ENCODE results near the gene CCDC170. TPM values are rescaled to one million over a fixed set of nuclear protein-coding genes. Genes with fewer than 3 reads are reported as not detected.

CCDC170 gene
- polyA plus RNA-seq, 6 donors from 2014 or later = not detected

DNA sequence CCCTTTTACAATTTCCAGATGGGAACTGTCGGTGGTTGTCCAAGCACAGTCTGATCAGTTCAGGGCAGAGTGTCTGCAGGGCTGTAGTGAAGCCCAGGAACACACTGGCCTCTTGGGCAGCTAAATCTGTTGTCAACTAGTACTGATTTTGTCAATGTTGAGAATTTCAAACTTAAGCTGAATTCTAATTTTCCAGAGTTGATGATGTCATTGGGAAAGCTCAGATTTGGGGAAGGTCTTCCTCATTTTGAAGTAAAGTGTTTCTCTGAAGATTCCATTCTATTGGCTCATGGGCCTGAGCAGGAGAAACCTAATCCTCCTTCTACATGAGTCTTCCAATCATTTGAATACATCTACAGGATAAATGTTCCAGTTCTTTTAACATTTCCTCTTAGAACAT is 72.1 kb downstream of the CCDC170 start:
- Mint-ChIP-seq H3K4me1 (no peaks in the 10 kb centered on the region), H3K27ac (no peak overlapping the region), H3K4me3 (no peak overlapping the region), H3K36me3 (peaks cover 0 to 26% of the 10 kb centered on the region in 2 donors), H3K9me3 (peaks cover 15 to 34% (median 28%) of the 10 kb centered on the region in 7 donors), H3K27me3 (peaks cover 0 to 16% (median 8%) of the 10 kb centered on the region in 3 donors)
- DNase-seq (no peak), ATAC-seq (ENCODE audit: low read depth in 2 of 2) (no peak)

DNA sequence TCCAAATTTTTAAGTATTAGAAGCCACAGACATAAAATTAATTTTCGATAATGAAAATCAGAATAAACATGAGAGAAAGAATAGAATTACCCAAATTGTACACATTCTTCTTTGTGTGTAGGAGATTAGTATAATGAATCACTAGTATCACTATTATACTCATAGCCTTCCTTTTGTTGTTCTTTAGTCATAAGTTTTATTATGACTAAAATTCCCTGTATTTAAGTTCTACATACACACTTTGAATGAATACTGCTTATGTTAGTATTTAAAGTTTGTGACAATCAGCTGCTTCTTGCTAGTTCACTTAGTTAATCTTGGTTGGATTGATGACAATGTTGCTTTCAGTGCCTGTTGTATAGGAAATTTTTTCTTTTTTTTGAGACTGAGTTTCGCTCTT is 72.7 kb downstream of the CCDC170 start:
- Mint-ChIP-seq H3K9me3 (peaks cover 12 to 28% (median 23%) of the 10 kb centered on the region in 7 donors), H3K27ac (no peak overlapping the region), H3K27me3 (peaks cover 0 to 16% (median 8%) of the 10 kb centered on the region in 3 donors), H3K4me3 (no peak overlapping the region), H3K36me3 (peaks cover 0 to 26% of the 10 kb centered on the region in 2 donors), H3K4me1 (no peaks in the 10 kb centered on the region)
- no peak for ATAC-seq (ENCODE audit: low read depth in 2 of 2)
- no peak for DNase-seq

DNA sequence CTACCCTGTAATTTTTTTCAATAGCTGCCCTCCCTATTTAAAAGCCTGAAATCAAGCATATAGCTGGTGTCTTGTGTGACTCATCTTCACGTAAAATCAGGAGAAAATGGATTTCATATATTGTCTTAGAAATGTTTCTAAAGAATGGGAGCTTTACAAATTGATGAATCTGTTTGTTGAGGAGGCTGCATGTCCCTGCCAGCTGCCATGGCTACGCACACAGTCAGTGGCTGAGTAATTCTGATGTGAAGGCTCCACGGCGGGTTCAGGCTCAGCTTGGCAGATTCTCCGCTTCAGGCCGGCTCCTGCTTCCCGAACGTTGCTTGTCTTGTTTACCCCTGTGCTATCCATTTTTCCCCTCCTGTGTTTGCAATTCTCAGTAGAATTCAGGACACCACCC is 82.8 kb downstream of the CCDC170 start:
- Mint-ChIP-seq H3K4me3 (no peak overlapping the region), H3K27me3 (peaks cover 0 to 8% (median 0%) of the 10 kb centered on the region in 3 donors), H3K27ac (no peak overlapping the region), H3K36me3 (peaks cover 0 to 3% of the 10 kb centered on the region in 2 donors), H3K4me1 (no peaks in the 10 kb centered on the region), H3K9me3 (no peaks in the 10 kb centered on the region)
- ATAC-seq (ENCODE audit: low read depth in 2 of 2) (no peak), DNase-seq (no peak)

DNA sequence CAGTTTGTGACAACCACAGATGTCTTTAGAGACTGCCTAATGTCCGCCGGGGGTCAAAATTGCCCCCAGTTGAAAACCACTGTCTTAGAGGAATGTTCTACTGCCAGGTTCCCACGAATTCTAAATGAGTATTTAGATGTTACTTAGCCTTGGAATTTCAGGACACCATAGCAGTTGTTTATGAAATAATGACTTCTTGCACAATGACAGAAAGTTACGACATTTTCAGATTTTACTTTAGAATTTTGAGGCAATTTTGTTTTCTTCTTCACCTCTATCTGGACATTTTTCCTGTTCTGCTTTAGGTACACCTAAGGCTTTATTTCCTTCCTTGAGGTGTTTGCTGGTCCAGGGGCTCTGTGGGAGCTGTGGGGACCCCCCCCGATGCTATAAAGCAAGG is 83.4 kb downstream of the CCDC170 start:
- DNase-seq (no peak), ATAC-seq (ENCODE audit: low read depth in 2 of 2) (no peak)
- Mint-ChIP-seq H3K9me3 (peaks cover 0 to 4% (median 2%) of the 10 kb centered on the region in 7 donors), H3K27ac (no peak overlapping the region), H3K4me1 (no peaks in the 10 kb centered on the region), H3K27me3 (peaks cover 0 to 8% (median 0%) of the 10 kb centered on the region in 3 donors), H3K36me3 (peaks cover 0 to 3% of the 10 kb centered on the region in 2 donors), H3K4me3 (no peak overlapping the region)

DNA sequence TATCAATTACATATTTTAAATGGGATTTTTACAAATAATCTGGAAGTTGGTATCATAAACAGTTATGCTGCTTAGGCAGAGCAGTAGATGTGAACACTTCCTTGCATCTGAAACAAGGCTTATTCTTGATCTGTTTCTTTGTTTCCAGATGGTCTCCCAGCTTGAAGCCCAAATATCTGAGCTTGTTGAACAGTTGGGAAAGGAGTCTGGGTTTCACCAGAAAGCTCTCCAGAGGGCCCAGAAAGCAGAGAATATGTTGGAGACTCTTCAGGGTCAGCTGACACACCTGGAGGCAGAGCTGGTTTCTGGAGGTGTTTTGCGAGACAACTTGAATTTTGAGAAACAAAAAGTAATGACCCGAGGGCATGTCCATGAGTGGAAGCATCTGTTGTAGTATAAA is 91.9 kb downstream of the CCDC170 start:
- ATAC-seq (ENCODE audit: low read depth in 2 of 2) (no peak), DNase-seq (no peak)
- Mint-ChIP-seq H3K27ac (no peak overlapping the region), H3K27me3 (peaks cover 4 to 11% (median 5%) of the 10 kb centered on the region in 3 donors), H3K9me3 (peaks cover 1 to 12% (median 8%) of the 10 kb centered on the region in 7 donors), H3K36me3 (no peaks in the 10 kb centered on the region), H3K4me3 (no peak overlapping the region), H3K4me1 (peaks cover 0 to 3% (median 0%) of the 10 kb centered on the region in 3 donors)

DNA sequence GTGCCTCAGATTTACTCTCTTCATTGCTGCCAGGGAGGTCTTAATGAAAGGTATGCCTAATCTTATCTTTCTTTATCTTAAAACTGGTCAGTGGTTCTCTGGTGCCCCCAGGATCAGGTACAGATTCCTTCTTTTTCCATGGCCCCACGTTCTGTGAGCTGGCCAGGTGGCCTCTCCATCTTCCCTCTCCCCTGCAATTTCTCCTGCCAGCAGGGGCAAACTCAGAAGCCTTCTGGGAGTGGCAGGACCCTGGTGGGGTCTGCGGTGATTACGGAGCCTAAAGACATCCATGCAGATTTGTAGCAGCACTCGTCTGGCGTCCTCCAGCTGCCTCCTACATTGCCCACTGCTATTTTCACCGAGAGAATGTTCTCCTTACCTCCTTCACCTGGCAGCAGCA is 95.8 kb downstream of the CCDC170 start:
- Mint-ChIP-seq H3K4me1 (peaks cover 0 to 3% (median 0%) of the 10 kb centered on the region in 3 donors), H3K36me3 (no peaks in the 10 kb centered on the region), H3K4me3 (no peak overlapping the region), H3K9me3 (peaks cover 4 to 22% (median 8%) of the 10 kb centered on the region in 7 donors), H3K27ac (no peak overlapping the region), H3K27me3 (peaks cover 5 to 11% (median 7%) of the 10 kb centered on the region in 3 donors)
- DNase-seq = no peak
- no peak for ATAC-seq (ENCODE audit: low read depth in 2 of 2)

DNA sequence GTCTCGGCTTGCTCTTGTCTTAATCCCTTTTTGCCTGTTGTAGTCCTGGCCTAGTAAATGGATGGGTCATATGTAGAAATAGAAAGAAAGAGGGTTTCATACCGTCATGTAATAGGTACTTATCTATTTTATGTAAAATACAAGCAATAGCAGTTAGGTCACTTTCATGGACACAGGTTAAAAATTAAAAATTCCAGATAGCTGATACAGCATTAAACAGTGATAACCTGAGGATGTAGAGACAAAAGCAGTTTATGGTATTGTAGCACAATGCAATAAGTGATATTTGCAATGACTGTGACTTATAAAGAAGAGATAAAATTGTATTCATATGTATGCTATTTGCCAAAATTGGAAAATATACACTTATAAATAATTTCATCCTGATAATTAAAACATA is 96.9 kb downstream of the CCDC170 start:
- DNase-seq (no peak), ATAC-seq (ENCODE audit: low read depth in 2 of 2) (no peak)
- peaks cover 4 to 22% (median 8%) of the 10 kb centered on the region in 7 donors for H3K9me3 Mint-ChIP-seq
- H3K4me3 Mint-ChIP-seq = no peak overlapping the region
- peaks cover 5 to 11% (median 7%) of the 10 kb centered on the region in 3 donors for H3K27me3 Mint-ChIP-seq
- no peak overlapping the region for H3K27ac Mint-ChIP-seq
- no peaks in the 10 kb centered on the region for H3K36me3 Mint-ChIP-seq
- peaks cover 0 to 3% (median 0%) of the 10 kb centered on the region in 3 donors for H3K4me1 Mint-ChIP-seq

DNA sequence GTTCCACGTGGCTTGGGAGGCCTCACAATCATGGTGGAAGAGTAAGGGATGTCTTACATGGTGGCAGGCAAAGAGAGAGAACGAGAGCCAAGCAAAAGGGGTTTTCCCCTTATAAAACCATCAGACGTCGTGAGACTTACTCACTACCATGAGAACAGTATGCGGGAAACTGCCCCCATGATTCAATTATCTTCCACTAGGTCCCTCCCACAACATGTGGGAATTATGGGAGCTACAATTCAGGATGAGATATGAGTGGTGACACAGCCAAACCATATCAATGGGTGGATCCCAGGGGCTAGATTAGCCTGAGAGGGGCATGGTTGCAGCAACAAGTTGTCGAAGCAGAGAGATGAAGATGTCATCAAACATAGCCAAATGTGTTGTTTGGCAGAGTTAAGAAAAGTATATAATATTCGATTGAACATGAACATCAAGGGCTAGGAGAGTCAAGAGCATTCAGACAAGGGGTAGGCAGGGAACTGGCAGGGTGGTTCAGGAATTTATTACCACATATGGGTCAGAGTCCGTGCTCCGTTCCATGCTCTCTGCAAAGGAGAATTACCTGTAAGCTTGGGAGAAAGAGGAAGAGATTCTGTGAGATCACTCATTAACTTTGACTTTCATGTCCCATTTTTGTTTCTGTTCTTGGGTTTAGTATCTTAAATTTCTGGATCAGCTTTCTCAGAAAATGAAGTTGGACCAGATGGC is 98.8 kb downstream of the CCDC170 start:
- Mint-ChIP-seq H3K4me1 (peaks cover 0 to 3% (median 0%) of the 10 kb centered on the region in 3 donors), H3K36me3 (no peaks in the 10 kb centered on the region), H3K4me3 (no peak overlapping the region), H3K27ac (no peak overlapping the region), H3K27me3 (peaks cover 5 to 11% (median 7%) of the 10 kb centered on the region in 3 donors), H3K9me3 (peaks cover 4 to 22% (median 8%) of the 10 kb centered on the region in 7 donors)
- no peak for ATAC-seq (ENCODE audit: low read depth in 2 of 2)
- no peak for DNase-seq

DNA sequence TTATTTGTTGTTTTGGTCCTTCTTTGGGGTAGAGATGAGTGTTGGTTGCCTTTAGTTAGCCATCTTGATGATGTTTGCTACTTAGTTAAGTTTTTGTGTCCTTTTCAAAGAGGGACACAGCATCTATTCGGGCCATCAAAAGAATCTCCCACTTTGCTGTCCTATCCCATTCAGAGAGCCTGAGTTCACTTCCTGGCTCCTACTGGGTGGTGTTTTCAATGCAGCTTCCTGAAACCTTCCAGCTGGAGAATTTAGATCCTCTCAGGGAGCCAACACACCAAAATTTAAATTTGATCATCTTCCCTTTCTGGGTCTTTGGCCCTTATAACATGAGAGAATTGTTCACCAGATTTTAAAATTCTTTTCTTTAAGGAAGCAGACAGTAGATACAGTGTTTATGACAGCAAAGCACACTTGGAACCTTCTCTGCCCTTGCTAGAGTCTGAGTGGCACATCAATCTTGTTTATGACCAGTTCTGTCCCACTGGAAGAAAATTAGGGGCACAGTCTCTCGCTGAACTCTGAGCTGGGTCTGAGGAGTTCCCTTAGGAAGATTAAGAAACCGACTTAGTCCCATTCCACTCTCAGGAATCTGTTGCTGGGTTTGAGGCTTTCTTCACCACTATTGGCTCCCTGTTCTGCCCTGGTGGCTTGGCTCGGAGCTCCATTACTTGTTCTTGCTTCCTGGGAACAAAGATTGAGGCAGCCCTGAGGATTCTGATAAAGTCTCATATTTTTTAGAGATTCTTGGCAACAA is 115.5 kb downstream of the CCDC170 start:
- Mint-ChIP-seq H3K4me1 (no peaks in the 10 kb centered on the region), H3K27ac (no peak overlapping the region), H3K4me3 (peak overlapping the region in 1 of 8 donors; percentile 12), H3K36me3 (no peaks in the 10 kb centered on the region), H3K27me3 (peaks cover 0 to 10% (median 8%) of the 10 kb centered on the region in 3 donors), H3K9me3 (peaks cover 0 to 18% (median 5%) of the 10 kb centered on the region in 7 donors)
- ATAC-seq (ENCODE audit: low read depth in 2 of 2) (no peak), DNase-seq (no peak)

DNA sequence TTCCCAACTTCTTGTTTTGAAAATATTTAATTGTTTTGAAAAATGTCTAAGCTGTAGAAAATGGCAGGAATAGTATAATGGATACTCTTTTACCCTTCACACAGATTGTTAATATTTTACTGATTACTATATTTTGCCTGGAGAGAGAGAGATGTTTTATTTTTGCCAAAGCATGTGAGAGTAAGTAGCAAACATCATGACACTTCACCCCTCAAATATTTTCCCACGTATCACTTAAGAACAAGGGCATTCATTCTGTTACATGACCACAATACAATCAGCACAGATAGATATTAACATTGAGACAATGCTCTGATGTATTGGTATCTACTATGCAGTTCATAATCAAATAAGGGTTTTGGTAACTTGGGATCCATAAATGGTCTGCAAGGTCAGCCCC is 116.5 kb downstream of the CCDC170 start:
- peaks cover 0 to 12% (median 10%) of the 10 kb centered on the region in 3 donors for H3K27me3 Mint-ChIP-seq
- H3K4me3 Mint-ChIP-seq = no peak overlapping the region
- no peak overlapping the region for H3K27ac Mint-ChIP-seq
- H3K36me3 Mint-ChIP-seq = no peaks in the 10 kb centered on the region
- peaks cover 0 to 18% (median 5%) of the 10 kb centered on the region in 7 donors for H3K9me3 Mint-ChIP-seq
- ATAC-seq (ENCODE audit: low read depth in 2 of 2) (no peak), DNase-seq (no peak)
- H3K4me1 Mint-ChIP-seq = no peaks in the 10 kb centered on the region

DNA sequence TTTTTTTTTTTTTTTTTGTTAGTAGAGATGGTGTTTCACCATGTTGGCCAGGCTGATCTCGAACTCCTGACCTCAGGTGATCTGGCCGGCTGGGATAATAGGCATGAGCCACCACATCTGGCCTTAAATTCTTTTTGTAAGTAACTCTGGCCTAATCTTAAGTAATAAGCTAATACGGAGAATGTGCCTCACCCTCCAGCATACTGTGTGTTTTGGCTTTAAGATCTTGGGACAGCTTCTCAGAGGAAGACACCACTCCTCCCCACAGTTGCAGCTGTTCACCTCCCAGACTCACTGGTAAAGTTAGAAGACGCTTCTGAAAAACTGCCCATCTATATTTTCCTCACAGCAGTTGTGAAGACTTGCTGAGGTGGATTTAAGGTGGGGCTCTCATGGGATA is 120.8 kb downstream of the CCDC170 start:
- Mint-ChIP-seq H3K27ac (no peak overlapping the region), H3K27me3 (peaks cover 0 to 29% (median 0%) of the 10 kb centered on the region in 3 donors), H3K4me3 (no peak overlapping the region), H3K36me3 (no peaks in the 10 kb centered on the region), H3K4me1 (no peaks in the 10 kb centered on the region), H3K9me3 (peaks cover 0 to 10% (median 0%) of the 10 kb centered on the region in 7 donors)
- DNase-seq (no peak), ATAC-seq (ENCODE audit: low read depth in 2 of 2) (no peak)

DNA sequence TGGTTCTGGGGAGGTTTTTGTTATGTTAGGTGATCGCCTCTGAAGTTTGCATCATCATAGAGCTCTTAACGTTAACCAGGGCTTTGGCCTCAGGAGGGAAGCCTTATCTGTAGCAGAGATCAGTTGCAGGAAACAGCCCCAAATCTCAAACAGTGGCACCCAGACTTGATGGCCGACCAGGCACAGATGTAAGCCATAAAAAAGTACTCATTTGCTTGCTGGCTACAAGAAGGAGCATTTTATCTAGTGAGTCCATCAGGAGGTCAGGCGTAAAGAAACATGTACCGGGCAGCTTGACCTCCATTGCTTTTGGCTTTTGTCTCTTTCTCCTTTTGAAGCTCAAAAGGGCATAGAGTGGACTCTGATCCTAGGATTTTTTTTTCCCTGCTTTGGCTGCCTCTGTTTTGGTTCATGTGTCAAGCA is 122.3 kb downstream of the CCDC170 start:
- Mint-ChIP-seq H3K4me3 (no peak overlapping the region), H3K4me1 (no peaks in the 10 kb centered on the region), H3K27me3 (peaks cover 0 to 29% (median 0%) of the 10 kb centered on the region in 3 donors), H3K36me3 (no peaks in the 10 kb centered on the region), H3K27ac (no peak overlapping the region), H3K9me3 (peaks cover 0 to 10% (median 0%) of the 10 kb centered on the region in 7 donors)
- ATAC-seq (ENCODE audit: low read depth in 2 of 2) = no peak
- no peak for DNase-seq

DNA sequence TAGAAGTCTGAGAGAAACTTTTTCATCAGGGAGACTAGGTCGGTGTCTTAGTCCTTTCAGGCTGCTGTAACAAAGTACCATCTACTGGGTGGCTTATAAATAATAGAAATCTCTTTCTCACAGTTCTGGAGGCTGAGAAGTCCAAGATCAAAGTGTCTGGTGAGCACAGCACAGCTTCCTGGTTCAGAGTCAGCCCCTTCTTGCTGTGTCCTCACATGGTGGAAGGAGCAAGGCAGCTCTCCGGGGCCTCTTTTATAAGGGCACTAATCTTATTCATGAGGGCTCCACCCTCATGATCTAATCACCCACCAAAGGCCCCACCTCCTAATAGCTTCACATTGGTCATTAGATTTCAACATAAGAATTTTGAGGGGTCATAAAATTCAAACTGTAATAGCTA is 122.8 kb downstream of the CCDC170 start:
- ATAC-seq (ENCODE audit: low read depth in 2 of 2) (no peak), DNase-seq (no peak)
- Mint-ChIP-seq H3K27ac (no peak overlapping the region), H3K9me3 (peaks cover 0 to 10% (median 0%) of the 10 kb centered on the region in 7 donors), H3K27me3 (peaks cover 0 to 29% (median 0%) of the 10 kb centered on the region in 3 donors), H3K4me1 (no peaks in the 10 kb centered on the region), H3K4me3 (no peak overlapping the region), H3K36me3 (no peaks in the 10 kb centered on the region)

Data from naive B cell (primary cell).